ENCODE data around the gene PSMD12.
A peak's percentile ranks its signal among the peaks of the same experiment; 100 is the strongest.
"Not testable (repeated sequence)": the region's sequence is repeated elsewhere in the genome, so short reads cannot be mapped to it uniquely, and the experiment has no call there.

Gene PSMD12

DNA sequence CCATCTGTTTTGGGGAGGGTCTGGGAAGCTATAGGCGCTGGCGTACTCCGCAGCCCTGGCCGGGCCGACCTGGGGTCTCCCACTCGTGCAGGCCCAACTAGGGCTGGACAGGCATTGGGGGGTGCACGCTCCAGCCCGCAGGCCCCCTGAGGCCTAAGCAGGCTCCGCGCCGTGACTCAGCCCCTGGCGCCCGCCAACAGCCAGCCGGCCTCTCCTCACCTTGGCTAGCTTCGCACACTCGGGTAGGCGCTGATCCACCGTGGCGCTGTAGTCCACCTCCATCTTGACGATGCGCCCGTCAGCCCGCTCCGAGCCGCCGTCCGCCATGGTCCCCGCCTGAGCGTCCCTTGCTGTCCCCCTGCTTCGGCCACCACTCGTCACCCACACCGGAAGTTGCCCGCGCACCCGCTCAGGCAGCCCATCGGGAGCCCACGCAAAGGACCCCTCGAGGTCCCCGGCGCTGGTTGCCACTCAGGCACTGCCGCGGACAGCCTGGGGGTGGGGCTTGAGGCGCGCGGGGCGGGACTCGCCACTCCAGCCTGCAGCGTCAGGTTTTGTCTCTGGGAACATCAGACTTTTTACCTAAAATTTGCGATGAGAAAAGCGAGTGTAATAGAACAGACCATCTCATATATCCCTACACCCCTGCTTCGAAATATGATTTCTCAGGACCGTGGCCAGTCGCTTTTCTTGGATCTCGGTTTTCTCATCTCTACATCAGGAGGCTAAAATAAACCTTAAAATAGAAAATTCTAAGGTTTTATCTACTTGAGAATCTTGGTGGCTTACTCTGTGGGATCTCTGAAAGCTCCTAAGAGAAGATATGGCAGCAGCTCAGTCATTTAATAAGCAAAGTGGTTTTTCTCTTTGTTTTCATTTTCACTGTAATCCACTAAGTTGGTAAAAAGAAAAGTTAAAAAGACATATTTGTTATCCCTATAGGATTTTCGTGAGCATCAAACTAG, at the start of gene PSMD12:
Gene PSMD12 (minus strand): TSS at position 385 of the 965 bp plus-strand sequence. CDS start 58 bp downstream, at position 327.
- DNase-seq (ENCODE audit: low spot score), result peak; percentile 93

- DNase-seq (ENCODE audit: low spot score), result no peak
Measured at GRCh38 chr17:67415291-67415690, 48.9 kb upstream of the PSMD12 start.

GRCh38 chr17:67414559-67414958, 48.2 kb upstream of the PSMD12 start:
- no peak for DNase-seq (ENCODE audit: low spot score)

DNA sequence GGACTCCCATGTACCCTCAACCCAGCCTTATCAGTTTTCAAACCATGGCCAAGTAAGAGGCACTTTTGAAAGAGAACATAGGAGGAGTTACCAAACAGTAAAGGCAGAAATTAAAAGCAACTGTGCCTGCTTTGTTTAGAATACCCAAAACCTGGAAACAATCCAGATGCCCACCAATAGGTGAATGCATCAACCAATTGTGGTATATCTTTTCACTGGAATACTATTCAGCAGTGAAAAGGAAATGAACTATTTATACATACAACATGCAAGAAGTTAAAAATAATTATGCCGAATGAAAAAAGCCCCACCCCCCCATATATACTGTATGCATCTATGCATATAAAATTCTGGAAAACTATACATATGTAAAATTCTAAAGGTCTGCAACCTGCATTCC, 47.8 kb upstream of the PSMD12 start:
- DNase-seq (ENCODE audit: low spot score), result no peak

DNA sequence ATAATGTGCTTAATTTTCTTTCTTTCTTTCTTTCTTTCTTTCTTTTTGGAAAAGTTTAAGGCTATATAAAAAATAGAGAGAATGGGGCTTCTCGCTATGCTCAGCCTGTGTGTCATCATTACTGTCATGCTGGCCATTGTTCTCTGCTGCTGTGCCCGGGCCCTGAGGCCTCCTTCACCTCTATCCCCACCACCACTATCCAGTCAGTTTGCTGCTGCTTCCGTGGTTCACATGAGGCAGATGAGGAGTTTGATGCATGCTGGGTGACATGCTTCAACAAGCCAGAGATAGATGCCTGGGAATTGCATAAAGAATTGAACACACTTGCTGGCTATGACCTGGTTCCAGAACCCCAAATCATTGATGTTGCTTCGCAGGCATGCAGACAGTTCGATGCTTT, 47.0 kb upstream of the PSMD12 start:
- DNase-seq (ENCODE audit: low spot score), result no peak

DNA sequence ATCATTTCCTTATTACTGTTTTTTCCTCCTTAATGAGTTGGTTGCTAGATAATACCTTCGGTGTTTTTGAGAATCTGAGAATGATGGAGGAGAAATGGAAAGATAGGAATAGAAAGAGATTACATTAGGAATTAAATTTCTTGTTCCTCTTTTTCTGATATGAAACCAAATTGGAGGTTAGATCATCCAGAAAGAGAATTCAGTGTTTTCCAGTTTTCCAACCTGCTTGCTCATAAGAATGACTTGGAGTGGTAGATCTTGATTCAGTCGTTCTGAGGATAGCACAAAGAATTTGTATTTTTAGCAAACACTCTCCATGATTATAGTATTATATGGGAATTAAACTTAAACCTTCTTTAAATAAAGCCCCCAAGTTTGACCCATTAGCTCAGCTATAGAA, 46.6 kb upstream of the PSMD12 start:
- DNase-seq (ENCODE audit: low spot score), result no peak

DNA sequence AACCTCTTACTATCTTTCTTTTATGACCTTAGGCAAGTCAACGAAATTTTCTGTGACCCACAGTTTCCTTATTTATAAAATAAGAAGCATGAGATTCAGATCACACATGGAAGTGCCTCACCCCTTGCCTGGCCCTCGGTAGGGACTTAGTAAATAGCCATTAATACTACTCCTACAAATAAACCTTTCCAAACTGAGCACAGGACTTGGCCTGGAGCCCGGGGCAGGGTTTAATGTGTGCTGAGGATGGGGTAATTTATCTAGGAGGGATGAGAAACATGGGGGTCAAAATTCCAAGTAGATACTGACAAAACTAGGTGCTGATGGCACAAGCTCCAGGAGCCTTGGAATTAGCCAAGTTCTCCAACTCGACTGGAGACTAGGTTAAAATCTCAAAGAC, 45.7 kb upstream of the PSMD12 start:
- DNase-seq (ENCODE audit: low spot score), result no peak

DNA sequence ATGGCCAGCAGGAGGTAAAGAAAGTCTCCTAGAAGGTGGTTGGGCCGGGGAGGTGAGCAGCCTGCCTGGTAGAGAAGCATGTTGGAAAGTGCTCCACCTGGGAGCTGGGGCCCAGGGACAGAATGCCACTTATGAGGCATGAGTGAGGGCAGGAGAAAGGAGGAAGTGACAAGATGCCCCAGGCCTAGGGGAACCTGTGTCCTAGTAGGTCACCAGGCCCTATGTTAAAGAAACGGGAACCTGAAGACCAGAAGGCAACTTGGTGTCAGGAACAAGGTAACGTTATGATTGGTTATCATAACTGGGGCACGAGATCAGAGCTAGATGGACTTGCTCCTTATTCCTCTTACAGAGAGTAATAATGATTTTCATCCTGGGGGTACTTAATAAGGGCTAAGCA, 45.0 kb upstream of the PSMD12 start:
- no peak for DNase-seq (ENCODE audit: low spot score)

DNA sequence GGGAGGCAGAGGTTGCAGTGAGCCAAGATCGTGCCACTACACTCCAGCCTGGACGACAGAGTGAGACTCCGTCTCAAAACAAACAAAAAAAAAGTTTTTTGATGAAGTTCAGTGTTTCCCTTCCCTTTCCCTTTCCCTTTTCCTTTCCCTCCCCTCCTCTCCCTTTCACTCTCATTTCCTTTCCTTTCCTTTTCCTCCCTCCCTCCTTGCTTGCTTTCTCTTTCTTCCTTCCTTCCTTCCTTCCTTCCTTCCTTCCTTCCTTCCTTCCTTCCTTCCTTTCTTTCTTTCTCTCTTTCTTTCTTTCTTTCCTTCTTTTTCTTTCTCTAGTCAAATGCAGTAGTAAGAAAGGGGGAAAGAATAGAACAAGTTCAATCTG, 42.1 kb upstream of the PSMD12 start:
- DNase-seq (ENCODE audit: low spot score), result not testable (repeated sequence)

DNA sequence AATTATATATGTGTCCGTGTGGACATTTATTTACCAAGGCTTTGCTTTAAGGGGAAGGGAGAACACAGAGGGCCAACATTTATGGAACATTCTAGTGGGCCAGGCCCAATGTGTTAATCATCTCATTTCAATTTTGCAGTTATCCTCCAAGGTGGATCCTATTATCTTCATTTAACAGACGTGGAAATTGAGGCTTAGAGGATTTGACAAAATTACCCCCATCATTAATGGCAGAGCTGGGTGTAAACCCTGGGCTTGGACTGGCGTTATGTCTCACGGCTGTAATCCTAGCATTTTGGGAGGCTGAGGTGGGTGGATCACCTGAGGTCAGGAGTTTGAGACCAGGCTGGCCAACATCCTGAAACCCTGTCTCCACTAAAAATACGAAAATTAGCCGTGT, 37.1 kb upstream of the PSMD12 start:
- no peak for DNase-seq (ENCODE audit: low spot score)

DNA sequence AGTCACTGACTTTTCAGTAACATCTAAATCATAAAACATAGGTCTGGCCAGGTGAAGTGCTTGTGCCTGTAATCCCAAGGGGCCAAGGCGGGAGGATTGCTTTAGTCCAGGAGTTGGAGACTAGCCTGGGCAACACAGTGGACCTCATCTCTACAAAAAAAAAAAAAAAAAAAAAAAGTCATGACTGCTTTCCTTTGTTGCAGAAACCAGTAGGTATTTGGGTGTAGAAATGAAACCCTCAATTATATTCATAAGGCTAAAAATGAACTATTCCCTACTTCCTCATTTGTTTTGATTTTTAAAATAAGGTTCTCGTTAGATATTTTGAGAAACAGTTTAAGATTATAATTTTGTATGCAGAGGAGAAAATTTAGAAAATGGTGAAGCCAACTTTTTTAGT, 36.7 kb upstream of the PSMD12 start:
- DNase-seq (ENCODE audit: low spot score), result no peak

GRCh38 chr17:67401598-67402504, 35.5 kb upstream of the PSMD12 start:
- no peak for DNase-seq (ENCODE audit: low spot score)

DNA sequence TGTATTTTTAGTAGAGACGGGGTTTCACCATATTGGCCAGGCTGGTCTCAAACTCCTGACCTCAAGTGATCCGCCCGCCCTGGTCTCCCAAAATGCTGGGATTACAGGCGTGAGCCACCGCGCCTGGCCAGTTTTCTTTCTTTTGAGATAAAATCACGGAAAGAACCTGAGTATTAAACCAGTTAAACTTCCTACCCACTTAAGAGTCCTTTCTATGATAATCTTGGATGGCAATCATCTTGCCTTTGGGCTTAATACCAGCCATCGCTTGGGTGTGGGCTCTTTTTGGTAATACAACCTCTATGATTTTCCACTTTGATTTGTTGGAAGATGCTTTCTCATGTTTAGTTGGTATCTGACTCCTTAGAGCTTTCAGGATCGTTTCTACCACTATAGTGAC, 34.7 kb upstream of the PSMD12 start:
- no peak for DNase-seq (ENCODE audit: low spot score)

GRCh38 chr17:67400193-67400592, 33.8 kb upstream of the PSMD12 start:
- DNase-seq (ENCODE audit: low spot score), result no peak

DNA sequence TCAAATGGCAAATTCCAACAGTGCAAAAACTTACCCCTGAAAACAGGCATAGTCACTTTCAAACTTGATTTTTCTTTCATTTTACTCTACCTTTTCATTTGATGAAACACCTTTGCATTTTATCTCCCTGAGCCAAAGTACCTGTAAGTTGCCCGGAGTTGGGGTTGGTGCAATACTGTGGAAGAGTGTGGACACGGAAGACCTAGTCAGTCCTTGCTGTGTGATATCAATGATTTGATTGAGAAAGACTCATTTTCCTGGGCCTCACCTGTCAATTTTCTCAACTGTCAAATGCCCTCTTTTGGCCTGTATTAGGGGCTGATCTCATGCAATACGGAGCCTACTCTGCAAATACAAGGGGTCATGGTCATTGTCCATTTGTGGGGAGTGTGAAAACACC, 33.3 kb upstream of the PSMD12 start:
- DNase-seq (ENCODE audit: low spot score), result no peak

DNA sequence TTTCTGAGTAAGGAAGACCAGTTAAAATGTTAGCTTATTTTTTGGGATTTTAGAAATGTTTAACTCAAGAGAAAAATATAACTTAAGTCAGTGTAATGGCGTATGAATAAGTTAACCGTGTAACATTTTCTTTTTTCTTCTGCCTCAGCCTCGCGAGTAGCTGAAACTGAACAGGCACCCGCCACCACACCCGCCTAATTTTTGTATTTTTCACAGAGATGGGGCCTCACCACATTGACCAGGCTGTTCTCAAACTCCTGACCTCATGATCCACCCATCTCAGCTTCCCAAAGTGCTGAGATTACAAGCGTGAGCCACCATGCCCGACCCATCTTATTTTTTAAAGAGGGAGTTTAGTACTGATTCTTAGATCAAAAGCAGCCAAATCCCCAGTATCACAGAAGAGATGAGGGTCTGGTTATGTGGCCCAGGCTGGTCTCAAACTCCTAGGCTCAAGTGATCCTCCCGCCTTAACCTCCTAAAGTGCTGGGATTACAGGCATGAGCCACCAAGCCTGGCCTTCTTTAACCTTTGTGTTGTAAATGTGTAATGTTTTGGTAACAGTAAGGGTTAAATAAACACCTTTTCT, 27.5 kb upstream of the PSMD12 start:
- DNase-seq (ENCODE audit: low spot score), result no peak

DNA sequence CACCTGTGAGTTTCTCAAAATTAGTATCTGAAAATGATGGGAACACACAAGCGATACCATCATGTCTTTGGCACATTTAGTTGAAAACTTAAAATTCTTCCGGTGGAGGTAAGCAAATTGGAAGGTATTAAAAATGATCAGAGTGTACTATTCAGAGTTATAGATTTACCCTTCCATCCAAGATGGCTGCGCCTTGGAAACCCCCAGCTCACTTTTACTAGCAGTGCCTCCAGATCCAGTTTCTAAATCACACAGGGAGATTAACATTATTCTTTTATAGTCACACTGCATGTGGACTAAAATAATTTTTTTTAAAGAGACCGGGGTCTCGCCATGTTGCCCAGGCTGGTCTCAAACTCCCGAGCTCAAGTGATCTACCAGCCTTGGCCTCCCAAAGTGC, 25.7 kb upstream of the PSMD12 start:
- no peak for DNase-seq (ENCODE audit: low spot score)

DNA sequence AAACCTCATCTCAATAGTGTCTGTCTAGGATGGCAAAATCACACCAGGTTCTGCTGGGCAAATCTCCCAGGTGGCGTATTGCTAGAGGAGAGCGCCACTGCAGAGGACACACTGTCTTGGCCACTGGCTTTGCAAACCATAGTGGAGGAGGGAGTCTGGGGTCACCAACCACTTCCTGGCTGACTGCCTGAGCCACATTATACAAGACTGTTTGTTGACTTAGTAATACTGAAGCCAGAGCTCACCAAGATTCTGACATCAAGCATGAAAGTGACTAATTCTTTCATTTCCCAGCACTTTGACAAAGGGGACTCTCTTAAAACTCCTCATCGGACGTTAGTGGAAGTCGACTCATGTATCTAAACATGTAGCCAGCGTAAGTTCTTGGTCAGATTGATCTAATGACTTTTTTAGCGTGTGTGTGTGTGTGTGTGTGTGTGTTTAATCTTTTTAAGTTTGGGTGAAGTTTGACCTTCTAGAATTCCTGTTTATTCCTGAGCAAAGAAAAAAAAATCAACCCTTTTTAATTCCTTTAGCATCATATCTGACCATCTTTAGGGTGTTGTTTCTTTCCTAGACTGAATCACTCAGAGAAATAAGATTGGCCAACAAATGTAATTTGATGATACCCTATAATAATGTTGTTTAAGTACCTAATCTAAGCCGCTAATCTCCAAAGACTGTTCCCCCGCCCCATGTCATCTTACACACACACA, 24.4 kb upstream of the PSMD12 start:
- peak; percentile 94 for DNase-seq (ENCODE audit: low spot score)

DNA sequence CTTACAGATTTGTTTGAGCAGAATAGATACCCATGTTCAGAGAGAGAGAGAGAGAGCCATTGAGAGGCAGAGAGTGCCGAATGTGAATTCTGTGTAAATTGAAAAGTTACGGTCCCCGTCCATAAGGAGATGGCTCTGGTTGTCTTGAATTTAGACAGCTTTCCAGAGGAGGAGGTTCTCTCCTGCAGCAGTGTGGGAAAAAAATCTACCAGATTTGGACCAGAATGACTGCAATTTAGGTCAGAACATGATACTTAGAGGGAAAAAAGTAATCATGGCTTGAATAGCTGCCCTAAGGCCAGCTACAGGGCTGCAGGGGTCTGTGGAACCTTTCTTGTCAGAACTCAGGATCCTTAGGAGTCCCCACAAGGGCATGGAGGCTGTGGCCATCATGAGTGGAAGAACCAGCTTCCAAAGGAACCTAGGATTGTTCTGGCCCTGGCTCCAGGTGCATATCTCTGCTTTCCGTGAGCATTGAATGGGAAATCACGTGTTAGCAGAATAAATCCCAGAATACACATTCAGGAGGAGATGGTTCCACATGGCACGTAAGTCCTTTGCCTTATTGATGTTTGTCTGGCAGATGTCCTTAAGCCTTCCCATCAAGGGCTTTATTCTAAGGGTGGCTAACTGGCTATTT, 23.7 kb upstream of the PSMD12 start:
- no peak for DNase-seq (ENCODE audit: low spot score)

- DNase-seq (ENCODE audit: low spot score), result no peak
Measured at GRCh38 chr17:67388986-67389385, 22.6 kb upstream of the PSMD12 start.

DNA sequence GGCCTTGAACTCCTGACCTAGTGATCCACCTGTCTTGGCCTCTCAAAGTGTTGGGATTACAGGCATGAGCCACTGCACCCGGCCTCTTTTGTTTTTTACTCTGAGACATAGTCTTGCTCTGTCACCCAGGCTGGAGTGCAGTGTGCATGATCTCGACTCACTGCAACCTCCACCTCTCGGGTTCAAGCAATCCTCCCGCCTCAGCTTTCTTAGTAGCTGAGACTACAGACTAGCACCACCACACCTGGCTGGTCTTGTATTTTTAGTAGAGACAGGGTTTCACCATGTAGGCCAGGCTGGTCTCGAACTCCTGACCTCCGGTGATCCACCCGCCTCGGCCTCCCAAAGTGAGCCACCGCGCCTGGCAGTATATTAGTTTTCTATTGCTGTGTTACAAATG, 22.2 kb upstream of the PSMD12 start:
- not testable (repeated sequence) for DNase-seq (ENCODE audit: low spot score)
